Renal cortex interstitium (tissue), 11 donors: Measurements from ENCODE around the gene TMED1. TPM values are rescaled to one million over a fixed set of nuclear protein-coding genes. Genes with fewer than 3 reads are reported as not detected.
"Not testable (repeated sequence)": the region's sequence is repeated elsewhere in the genome, so short reads cannot be mapped to it uniquely, and the experiment has no call there.

Experiments
- DNase-seq, 11 donors: peaks; one replicate each; pipeline ENCODE4 v3.0.0-alpha.2; 2013; ENCODE audit warnings: low read depth in 9 of 11, low spot score in 4 of 11; ENCODE audit errors: extremely low read depth in 1 of 11
- polyA plus RNA-seq, 3 donors: library from polyadenylated mRNA; unstranded; fragments of 120-200 nt; gene quantifications; one replicate each; pipeline ENCODE4 v1.2.1, GENCODE V29; 2013; ENCODE audit not compliant: insufficient read length in 3 of 3

The TMED1 gene
- polyA plus RNA-seq, 3 donors: 45.5 to 62.2 (median 57.1) TPM

GRCh38 chr19:10869872-10870311 is 33.9 kb upstream of the TMED1 start:
- not testable (repeated sequence) for DNase-seq

DNA sequence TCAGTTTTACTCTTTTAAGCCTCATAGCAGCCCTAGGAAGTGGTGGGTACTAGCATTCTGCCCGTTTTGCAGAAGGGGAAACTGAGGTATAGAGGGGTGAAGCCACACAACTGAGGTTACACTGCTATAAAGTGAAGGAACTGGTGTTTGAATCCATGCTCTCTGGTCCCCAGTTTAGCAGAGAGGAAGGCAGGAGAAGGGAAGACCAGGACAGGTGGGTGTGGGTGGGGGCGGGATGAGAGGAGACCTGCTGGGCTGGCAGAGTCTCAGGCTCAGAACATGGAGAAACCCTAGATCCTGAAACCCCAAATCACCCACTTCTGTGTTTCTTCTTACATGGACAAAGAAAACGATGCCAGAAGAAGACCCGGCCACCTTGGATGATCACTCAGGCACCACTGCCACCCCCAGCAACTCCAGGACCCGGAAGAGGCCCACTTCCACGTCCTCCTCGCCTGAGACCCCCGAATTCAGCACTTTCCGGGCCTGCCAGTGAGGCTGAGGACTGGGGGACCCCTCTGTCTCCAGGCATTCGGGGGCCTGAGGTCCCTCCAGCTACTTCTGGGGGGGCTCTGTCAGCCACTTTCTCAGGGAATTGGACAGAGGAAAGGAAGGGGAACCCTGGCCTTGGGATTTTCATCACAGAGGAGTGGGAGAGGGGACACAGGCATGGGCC is 33.0 kb upstream of the TMED1 start:
- DNase-seq: no peak

DNA sequence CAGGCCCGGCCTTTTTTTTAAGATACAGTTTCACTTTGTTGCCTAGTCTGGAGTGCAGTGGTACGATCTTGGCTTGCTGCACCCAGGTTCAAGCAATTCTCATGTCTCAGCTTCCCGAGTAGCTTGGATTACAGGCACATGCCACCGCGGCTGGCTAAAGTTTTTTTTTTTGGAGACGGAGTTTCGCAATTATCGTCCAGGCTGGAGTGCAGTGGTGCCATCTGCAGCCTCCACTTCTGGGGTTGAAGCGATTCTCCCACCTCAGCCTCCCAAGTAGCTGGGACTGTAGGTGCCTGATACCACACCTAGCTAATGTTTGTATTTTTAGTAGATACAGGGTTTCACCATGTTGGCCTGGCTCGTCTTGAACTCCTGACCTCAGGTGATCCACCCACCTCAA is 30.5 kb upstream of the TMED1 start:
- no peak for DNase-seq

GRCh38 chr19:10864538-10864899 is 28.5 kb upstream of the TMED1 start:
- DNase-seq: peak in 8 of 11 donors; percentile 57 to 74 (median 68)

DNA sequence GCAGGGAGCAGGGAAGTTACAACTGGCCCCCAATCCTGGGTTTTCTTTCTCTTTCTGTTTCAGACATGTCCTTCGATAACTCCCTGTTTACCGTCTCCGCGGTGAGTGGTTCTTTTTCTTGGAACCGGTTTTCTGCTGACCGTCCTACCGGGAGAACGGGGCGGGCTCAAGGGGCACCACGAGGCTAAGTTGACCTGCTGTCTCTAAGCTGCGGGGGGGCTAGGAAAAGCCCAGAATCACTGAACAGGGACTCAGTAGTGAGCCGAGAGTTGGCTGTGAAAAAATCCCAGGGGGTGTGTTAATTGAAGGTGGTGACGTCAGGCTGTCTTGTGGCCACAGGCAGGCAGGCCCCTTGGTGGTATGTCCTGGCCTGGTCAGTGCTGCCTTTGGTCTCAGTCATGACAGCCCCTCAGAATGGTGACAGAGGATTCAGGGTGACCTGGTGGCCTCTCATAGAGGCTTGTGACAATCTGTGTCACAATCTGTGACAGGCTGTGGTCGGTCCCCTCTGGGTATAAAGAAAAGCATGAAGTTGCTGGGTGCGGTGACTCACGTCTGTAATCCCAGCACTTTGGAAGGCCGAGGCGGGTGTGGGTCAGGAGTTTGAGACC is 27.2 kb upstream of the TMED1 start:
- no peak for DNase-seq

DNA sequence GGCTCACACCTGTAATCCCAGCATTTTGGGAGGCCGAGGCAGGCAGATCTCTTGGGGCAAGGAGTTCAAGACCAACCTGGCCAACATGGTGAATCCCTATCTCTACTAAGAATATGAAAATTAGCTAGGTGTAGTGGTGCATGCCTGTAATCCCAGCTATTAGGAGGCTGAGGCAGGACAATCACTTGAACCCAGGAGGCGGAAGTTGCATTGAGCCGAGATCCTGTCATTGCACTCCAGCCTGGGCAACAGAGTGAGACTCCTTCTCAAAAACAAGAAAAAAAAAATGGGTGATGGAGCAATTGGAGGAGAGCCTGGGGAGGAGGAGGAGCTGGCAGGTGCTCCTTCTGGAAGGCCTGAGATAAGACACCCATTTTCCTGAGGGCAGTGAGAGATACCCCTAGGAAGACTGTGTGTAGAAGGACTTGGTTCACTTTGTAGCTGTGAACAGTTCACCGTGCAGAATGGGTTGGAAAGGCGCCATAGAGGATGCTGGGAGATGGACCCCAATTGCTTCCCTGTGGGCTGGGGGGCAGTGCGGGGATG is 26.6 kb upstream of the TMED1 start:
- DNase-seq: no peak

GRCh38 chr19:10861103-10861651 is 25.2 kb upstream of the TMED1 start:
- DNase-seq: no peak

DNA sequence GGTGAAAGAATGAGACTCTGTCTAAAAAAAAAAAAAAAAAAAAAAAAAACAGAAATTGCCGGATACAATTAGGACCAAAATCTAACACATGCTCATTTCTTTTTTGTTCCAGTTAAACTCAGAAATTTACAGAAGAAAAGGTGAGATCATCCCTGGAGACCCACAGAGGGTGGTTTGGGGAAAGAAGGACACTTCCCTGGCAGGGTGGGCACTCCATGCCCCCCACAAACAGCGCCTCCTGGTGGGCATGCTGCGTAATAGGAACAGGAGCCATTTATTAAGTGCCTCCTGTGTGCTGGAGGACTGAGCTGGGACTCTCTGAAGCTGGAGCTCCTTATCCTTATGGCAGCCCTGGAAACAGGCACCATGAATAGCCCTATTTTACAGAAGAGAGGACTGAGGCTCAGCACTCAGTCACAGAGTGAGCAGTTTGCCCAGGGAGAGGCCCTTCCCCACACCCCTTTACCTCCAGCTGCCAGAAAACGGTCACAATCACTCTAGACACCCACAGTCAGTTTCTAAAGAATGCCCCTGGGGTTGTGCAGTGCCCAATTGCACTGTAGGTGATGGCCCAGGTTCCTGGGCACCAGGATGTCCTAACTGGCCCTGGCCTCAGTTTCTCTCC is 22.3 kb upstream of the TMED1 start:
- DNase-seq: no peak

DNA sequence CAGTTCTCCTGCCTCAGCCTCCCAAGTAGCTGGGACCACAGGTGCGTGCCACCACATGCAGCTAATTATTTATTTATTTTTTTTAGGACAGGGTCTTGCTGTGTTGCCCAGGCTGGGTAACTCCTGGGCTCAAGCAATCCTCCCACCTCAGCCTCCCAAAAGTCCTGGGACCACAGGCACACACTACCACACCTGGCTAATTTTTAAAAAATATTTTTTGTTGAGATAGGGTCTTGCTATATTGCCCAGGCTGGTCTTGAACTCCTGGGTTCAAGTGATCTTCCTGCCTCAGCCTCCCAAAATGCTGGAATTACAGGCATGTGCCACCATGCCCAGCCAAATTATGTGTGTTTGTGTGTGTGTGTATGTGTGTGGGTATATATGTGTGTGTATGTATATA is 20.9 kb upstream of the TMED1 start:
- DNase-seq: not testable (repeated sequence)

DNA sequence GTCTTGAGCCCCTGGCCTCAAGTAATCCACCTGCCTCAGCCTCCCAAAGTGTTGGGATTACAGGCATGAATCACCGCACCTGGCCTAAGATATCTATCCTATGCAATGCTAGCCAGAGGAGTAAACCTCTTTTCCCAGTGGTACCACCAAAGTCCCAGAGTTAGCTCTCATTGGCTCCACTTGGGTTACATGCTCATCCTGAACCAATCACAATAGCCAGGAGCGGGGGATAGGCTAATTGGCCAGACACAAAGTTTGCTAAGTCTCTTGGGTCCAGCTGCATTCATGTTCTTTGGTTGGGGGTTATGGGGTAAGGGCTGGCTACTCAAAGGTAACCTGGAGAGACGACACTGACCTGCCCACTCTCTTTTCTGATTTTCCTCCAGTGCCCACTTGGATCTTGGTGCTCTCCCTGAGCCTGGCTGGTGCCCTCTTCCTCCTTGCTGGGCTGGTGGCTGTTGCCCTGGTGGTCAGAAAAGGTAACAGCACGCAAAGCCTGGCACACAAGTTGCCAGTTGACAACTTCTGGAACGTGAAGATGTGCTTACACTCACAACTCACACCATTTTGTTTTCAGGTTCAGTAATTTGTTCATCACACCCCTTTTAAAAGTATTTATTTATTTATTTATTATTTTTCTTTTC is 20.0 kb upstream of the TMED1 start:
- DNase-seq: no peak

GRCh38 chr19:10854350-10855089 is 18.5 kb upstream of the TMED1 start:
- DNase-seq: no peak

- no peak for DNase-seq
Measured at GRCh38 chr19:10852941-10853340, 16.9 kb upstream of the TMED1 start.

GRCh38 chr19:10852098-10852800 is 16.2 kb upstream of the TMED1 start:
- no peak for DNase-seq

- DNase-seq: no peak
Measured at GRCh38 chr19:10850631-10851030, 14.6 kb upstream of the TMED1 start.

GRCh38 chr19:10848230-10848856 is 12.3 kb upstream of the TMED1 start, which contains the start of gene C19orf38:
TSS of gene C19orf38 (plus strand) at chr19:10848415. CDS start at chr19:10848509, 94 bp downstream.
- no peak for DNase-seq

- DNase-seq: no peak
Measured at GRCh38 chr19:10846500-10847202, 10.6 kb upstream of the TMED1 start.

GRCh38 chr19:10842788-10843187 is 6.8 kb upstream of the TMED1 start:
- no peak for DNase-seq
